ENCODE results near the gene TKT. TPM values are rescaled to one million over a fixed set of nuclear protein-coding genes. Genes with fewer than 3 reads are reported as not detected.

Gene TKT
- total RNA-seq, 4 donors from 2014 or later = 497 to 698 (median 627) TPM

- no peaks in the 10 kb centered on the region for H3K36me3 ChIP-seq
- H3K4me1 ChIP-seq = no peaks in the 10 kb centered on the region
- peaks cover 0 to 6% (median 0%) of the 10 kb centered on the region in 3 donors for H3K9me3 ChIP-seq
- TF ChIP-seq POLR2A (IDR thresholded peaks at IDR 0.05) (no peak), CTCF (IDR thresholded peaks at IDR 0.05) (no peak)
- 94% methylated on average over 3 to 7 of the region's 7 CpGs for WGBS, 2 donors
- no peaks in the 10 kb centered on the region for H3K27me3 ChIP-seq
- intact Hi-C loops (cut with DNase I) = no loop called here
- no peak overlapping the region for H3K27ac ChIP-seq
- H3K4me3 ChIP-seq = no peak overlapping the region
- no peak for DNase-seq
Observed at GRCh38 chr3:53213276-53213675, 42.5 kb downstream of the TKT start.

GRCh38 chr3:53211706-53212702 lies 43.8 kb downstream of the TKT start:
- Histone ChIP-seq H3K4me1 (no peaks in the 10 kb centered on the region), H3K9me3 (peaks cover 0 to 9% (median 0%) of the 10 kb centered on the region in 3 donors), H3K27me3 (no peaks in the 10 kb centered on the region), H3K36me3 (no peaks in the 10 kb centered on the region), H3K4me3 (no peak overlapping the region), H3K27ac (no peak overlapping the region)
- no peak for TF ChIP-seq POLR2A (IDR thresholded peaks at IDR 0.05)
- no peak for TF ChIP-seq CTCF (IDR thresholded peaks at IDR 0.05)
- WGBS, 2 donors = 76 to 79% methylated on average over 8 to 9 of the region's 9 CpGs
- no peak for DNase-seq
- intact Hi-C loops (cut with DNase I) = no loop called here

GRCh38 chr3:53202331-53203015 lies 53.3 kb downstream of the TKT start:
- H3K36me3 ChIP-seq = no peaks in the 10 kb centered on the region
- H3K4me3 ChIP-seq = no peak overlapping the region
- no peaks in the 10 kb centered on the region for H3K9me3 ChIP-seq
- DNase-seq = no peak
- no peaks in the 10 kb centered on the region for H3K4me1 ChIP-seq
- 75 to 82% methylated on average over 13 of the region's 14 CpGs for WGBS, 2 donors
- H3K27me3 ChIP-seq = no peaks in the 10 kb centered on the region
- intact Hi-C loops (cut with DNase I) = no loop called here
- H3K27ac ChIP-seq = no peak overlapping the region
- no peak for TF ChIP-seq CTCF (IDR thresholded peaks at IDR 0.05)
- no peak for TF ChIP-seq POLR2A (IDR thresholded peaks at IDR 0.05)

- Histone ChIP-seq H3K27me3 (no peaks in the 10 kb centered on the region), H3K9me3 (no peaks in the 10 kb centered on the region), H3K4me1 (peaks cover 0 to 7% (median 1%) of the 10 kb centered on the region in 3 donors), H3K36me3 (no peaks in the 10 kb centered on the region), H3K27ac (no peak overlapping the region), H3K4me3 (no peak overlapping the region)
- DNase-seq = no peak
- intact Hi-C loops (cut with DNase I) = no loop called here
- no peak for TF ChIP-seq POLR2A (IDR thresholded peaks at IDR 0.05)
- no peak for TF ChIP-seq CTCF (IDR thresholded peaks at IDR 0.05)
- WGBS, 2 donors = 81 to 85% methylated on average over 17 to 19 of the region's 19 CpGs
Observed at GRCh38 chr3:53200501-53201498, 55.0 kb downstream of the TKT start.

Measured in esophagus squamous epithelium (tissue), 5 donors.